ENCODE measurements around the gene P2RX7. TPM values are rescaled to one million over a fixed set of nuclear protein-coding genes. Genes with fewer than 3 reads are reported as not detected.
A peak's percentile ranks its signal among the peaks of the same experiment; 100 is the strongest.

P2RX7 gene
- total and polyA plus RNA-seq, 9 of the 15 experiments (the other 6 are each of a cell fraction or from before 2014, with no cell fraction given), result 0.04 to 0.65 (median 0.30) TPM

GRCh38 chr12:121209624-121210572 lies 77.2 kb downstream of the P2RX7 start, which contains the start of gene P2RX4 (continued):
- TF ChIP-seq ZNF518B (CRISPR knock-in tag; IDR thresholded peaks at IDR 0.05) (no peak), PTRF (tag; IDR thresholded peaks at IDR 0.05) (no peak), ZNF592 (IDR thresholded peaks at IDR 0.05) (peak; percentile 14), C11orf30 (IDR thresholded peaks at IDR 0.05; ENCODE audit: low read depth) (no peak), CHCHD3 (CRISPR knock-in tag; IDR thresholded peaks at IDR 0.05) (peak; percentile 46; the same call in 1 of the 2 replicates), ATF4 (CRISPR knock-in tag; IDR thresholded peaks at IDR 0.05) (no peak), ZNF57 (CRISPR knock-in tag; IDR thresholded peaks at IDR 0.05) (no peak), BRF1 (IDR thresholded peaks at IDR 0.05; ENCODE audit: borderline replicate concordance, extremely low read depth, insufficient read length) (no peak), SMARCE1 (IDR thresholded peaks at IDR 0.05) (peak; percentile 26; the same call in 1 of the 2 replicates), CBX5 (IDR thresholded peaks at IDR 0.05; ENCODE audit: borderline replicate concordance, low read depth) (no peak), ZNF655 (CRISPR knock-in tag; IDR thresholded peaks at IDR 0.05) (no peak), SMARCA5 (IDR thresholded peaks at IDR 0.05) (no peak; the same call in 1 of the 2 replicates), GABPB1 (CRISPR knock-in tag; IDR thresholded peaks at IDR 0.05) (peak; percentile 82), MECOM (CRISPR knock-in tag; IDR thresholded peaks at IDR 0.05) (no peak), GTF2F1 (IDR thresholded peaks at IDR 0.05; ENCODE audit: low read depth, low read length) (no peak), KLF13 (tag; IDR thresholded peaks at IDR 0.05; ENCODE audit: borderline replicate concordance, low read depth) (peak; percentile 67; the same call in 1 of the 2 replicates), POLR2B (IDR thresholded peaks at IDR 0.05; ENCODE audit: low read depth, partially characterized antibody) (peak; percentile 80), ARNT (IDR thresholded peaks at IDR 0.05) (no peak), ZNF75A (CRISPR knock-in tag; IDR thresholded peaks at IDR 0.05) (no peak)
